ENCODE results near the gene PACS2. TPM values are rescaled to one million over a fixed set of nuclear protein-coding genes. Genes with fewer than 3 reads are reported as not detected.
"Not testable (repeated sequence)": the region's sequence is repeated elsewhere in the genome, so short reads cannot be mapped to it uniquely, and the experiment has no call there.

The PACS2 gene
- total RNA-seq, 4 donors from 2014 or later = 142 to 225 (median 183) TPM

DNA sequence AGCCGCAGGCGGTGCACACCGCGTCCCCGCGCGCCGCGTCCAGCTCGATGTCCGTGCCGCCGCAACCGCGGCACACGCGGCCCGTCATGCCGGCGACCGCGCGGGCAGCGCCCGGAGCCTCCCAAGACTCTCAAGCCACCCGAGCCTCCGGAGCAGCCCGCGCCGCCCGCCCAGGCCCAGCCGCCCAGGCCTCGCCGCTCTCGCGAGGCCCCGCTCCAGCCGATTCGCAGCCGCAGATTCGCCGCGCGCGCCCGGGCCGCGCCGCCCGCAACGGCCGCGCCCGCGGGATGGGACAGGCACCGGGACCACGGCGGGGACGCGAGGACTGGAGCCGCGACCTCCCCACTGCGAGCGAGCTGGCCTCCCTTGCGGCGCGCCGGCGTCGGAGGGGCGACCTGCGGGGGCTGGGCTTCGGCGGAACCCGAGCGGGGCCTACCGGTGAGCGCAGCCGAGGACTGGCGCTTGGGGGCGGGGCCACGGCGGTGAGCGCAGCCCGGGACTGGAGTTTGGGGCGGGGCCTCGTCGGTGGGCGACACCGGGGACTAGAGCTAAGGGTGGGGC, 13.9 kb upstream of the PACS2 start, which contains the start of gene BRF1:
BRF1 (minus strand) TSS at position 460 of the 561 bp plus-strand sequence; CDS start at position 88, 372 bp downstream.
- Histone ChIP-seq H3K4me3 (peak within 1 kb of the TSS; percentile 83 to 99 (median 85)), H3K4me1 (peaks cover 0 to 23% (median 16%) of the 10 kb centered on the region in 4 donors), H3K9me3 (no peaks in the 10 kb centered on the region), H3K36me3 (no peaks in the 10 kb centered on the region), H3K27me3 (no peaks in the 10 kb centered on the region), H3K27ac (peak within 1 kb of the TSS; percentile 91 to 97 (median 94))
- peak; percentile 50 to 77 for TF ChIP-seq POLR2A (IDR thresholded peaks at IDR 0.05)
- TF ChIP-seq EP300 (IDR thresholded peaks at IDR 0.05) = no peak
- 0 to 5% methylated on average over 4 to 35 of the region's 90 CpGs for WGBS, 2 donors
- peak; percentile 90 to 91 for DNase-seq (ENCODE audit: low spot score in 2 of 2)

GRCh38 chr14:105301103-105301914, 13.2 kb upstream of the PACS2 start:
- Histone ChIP-seq H3K27ac (peak overlapping the region; percentile 91 to 97 (median 94)), H3K9me3 (no peaks in the 10 kb centered on the region), H3K27me3 (no peaks in the 10 kb centered on the region), H3K36me3 (no peaks in the 10 kb centered on the region), H3K4me3 (peak overlapping the region; percentile 42 to 86 (median 84)), H3K4me1 (peaks cover 0 to 23% (median 16%) of the 10 kb centered on the region in 4 donors)
- WGBS, 2 donors = 11 to 12% methylated on average over 30 to 45 of the region's 65 CpGs
- peak; percentile 98 for DNase-seq (ENCODE audit: low spot score in 2 of 2)
- TF ChIP-seq CTCF (IDR thresholded peaks at IDR 0.05) (no peak), EP300 (IDR thresholded peaks at IDR 0.05) (peak in 1 of 2 donors; percentile 74), POLR2A (IDR thresholded peaks at IDR 0.05) (peak in 1 of 2 donors; percentile 55)

DNA sequence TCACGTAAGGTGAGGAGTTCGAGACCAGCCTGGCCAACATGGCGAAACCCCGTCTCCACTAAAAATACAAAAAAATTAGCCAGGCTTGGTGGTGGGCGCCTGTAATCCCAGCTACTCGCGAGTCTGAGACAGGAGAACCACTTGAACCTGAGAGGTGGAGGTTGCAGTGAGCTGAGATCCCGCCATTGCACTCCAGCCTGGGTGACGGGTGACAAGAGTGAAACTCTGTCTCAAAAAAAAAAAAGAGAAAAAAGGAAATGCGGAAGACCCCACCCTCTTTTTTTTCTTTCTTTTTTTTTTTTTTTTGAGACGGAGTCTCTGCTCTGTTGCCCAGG, 12.7 kb upstream of the PACS2 start:
- not testable (repeated sequence) for H3K27me3 ChIP-seq; DNase-seq (ENCODE audit: low spot score in 2 of 2); H3K9me3 ChIP-seq; H3K36me3 ChIP-seq
- Histone ChIP-seq H3K4me1 (peaks cover 0 to 23% (median 16%) of the 10 kb centered on the region in 4 donors), H3K4me3 (peak overlapping the region in 2 of 4 donors; percentile 83 to 84), H3K27ac (peak overlapping the region; percentile 91 to 97 (median 94))
- WGBS, 2 donors = 73 to 74% methylated on average over 11 of the region's 11 CpGs

DNA sequence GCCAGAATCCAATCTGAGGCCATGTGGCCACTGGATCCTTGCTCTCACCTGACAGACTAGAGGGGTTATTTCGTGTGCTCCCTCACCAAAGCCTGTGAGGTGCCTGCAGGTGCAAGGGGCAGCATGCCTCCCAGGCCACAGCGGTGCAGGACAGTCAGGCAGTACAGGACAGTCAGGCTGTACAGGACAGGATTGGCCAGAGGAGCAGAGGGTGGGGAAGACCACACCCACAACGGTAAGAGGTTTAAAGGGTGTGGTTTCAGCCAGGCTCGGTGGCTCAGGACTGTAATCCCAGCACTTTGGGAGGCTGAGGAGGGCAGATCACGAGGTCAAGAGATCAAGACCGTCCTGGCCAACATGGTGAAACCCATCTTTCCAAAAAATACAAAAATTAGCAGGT, 10.6 kb upstream of the PACS2 start:
- WGBS, 2 donors = 75 to 83% methylated on average over 6 of the region's 6 CpGs
- no peaks in the 10 kb centered on the region for H3K27me3 ChIP-seq
- TF ChIP-seq POLR2A (IDR thresholded peaks at IDR 0.05) (no peak), CTCF (IDR thresholded peaks at IDR 0.05) (no peak), EP300 (IDR thresholded peaks at IDR 0.05) (no peak)
- no peak overlapping the region for H3K27ac ChIP-seq
- H3K9me3 ChIP-seq = no peaks in the 10 kb centered on the region
- peaks cover 0 to 15% (median 13%) of the 10 kb centered on the region in 4 donors for H3K4me1 ChIP-seq
- DNase-seq (ENCODE audit: low spot score in 2 of 2) = no peak
- H3K36me3 ChIP-seq = peaks cover 0 to 6% (median 0%) of the 10 kb centered on the region in 3 donors
- no peak overlapping the region for H3K4me3 ChIP-seq

- Histone ChIP-seq H3K4me3 (no peak overlapping the region), H3K27me3 (no peaks in the 10 kb centered on the region), H3K4me1 (peaks cover 0 to 10% (median 7%) of the 10 kb centered on the region in 4 donors), H3K27ac (no peak overlapping the region), H3K36me3 (peaks cover 0 to 6% (median 0%) of the 10 kb centered on the region in 3 donors), H3K9me3 (no peaks in the 10 kb centered on the region)
- TF ChIP-seq EP300 (IDR thresholded peaks at IDR 0.05) (no peak), POLR2A (IDR thresholded peaks at IDR 0.05) (no peak), CTCF (IDR thresholded peaks at IDR 0.05) (no peak)
- 64 to 70% methylated on average over 9 of the region's 9 CpGs for WGBS, 2 donors
- DNase-seq (ENCODE audit: low spot score in 2 of 2) = no peak
Observed at GRCh38 chr14:105304565-105304964, 10.0 kb upstream of the PACS2 start.

GRCh38 chr14:105305345-105305744, 9.2 kb upstream of the PACS2 start:
- Histone ChIP-seq H3K27ac (no peak overlapping the region), H3K27me3 (no peaks in the 10 kb centered on the region), H3K9me3 (no peaks in the 10 kb centered on the region), H3K36me3 (peaks cover 0 to 6% (median 0%) of the 10 kb centered on the region in 3 donors), H3K4me1 (peaks cover 0 to 5% (median 2%) of the 10 kb centered on the region in 4 donors), H3K4me3 (no peak overlapping the region)
- 73 to 80% methylated on average over 9 of the region's 9 CpGs for WGBS, 2 donors
- DNase-seq (ENCODE audit: low spot score in 2 of 2) = no peak
- TF ChIP-seq CTCF (IDR thresholded peaks at IDR 0.05) (no peak), EP300 (IDR thresholded peaks at IDR 0.05) (no peak)
